ENCODE measurements around the gene SLC25A11. TPM values are rescaled to one million over a fixed set of nuclear protein-coding genes. Genes with fewer than 3 reads are reported as not detected.
"Not testable (repeated sequence)": the region's sequence is repeated elsewhere in the genome, so short reads cannot be mapped to it uniquely, and the experiment has no call there.

SLC25A11 gene
- total RNA-seq, 4 donors from 2014 or later: 9.5 to 58.2 (median 42.9) TPM

- H3K36me3 ChIP-seq: no peaks in the 10 kb centered on the region
- no peak overlapping the region for H3K4me3 ChIP-seq
- intact Hi-C loops (cut with DNase I; ENCODE audit: low total_unique reads): no loop called here
- TF ChIP-seq POLR2A (IDR thresholded peaks at IDR 0.05) (no peak), CTCF (IDR thresholded peaks at IDR 0.05) (peak; percentile 62 to 91 (median 77))
- no peaks in the 10 kb centered on the region for H3K4me1 ChIP-seq
- H3K27ac ChIP-seq: peak overlapping the region; percentile 18 to 54
- H3K27me3 ChIP-seq: no peaks in the 10 kb centered on the region
- DNase-seq: peak; percentile 82 to 87
- no peaks in the 10 kb centered on the region for H3K9me3 ChIP-seq
Observed at GRCh38 chr17:4908711-4909496, 30.9 kb downstream of the SLC25A11 start.

GRCh38 chr17:4908301-4908700 lies 31.5 kb downstream of the SLC25A11 start:
- TF ChIP-seq POLR2A (IDR thresholded peaks at IDR 0.05): no peak
- TF ChIP-seq CTCF (IDR thresholded peaks at IDR 0.05): no peak

GRCh38 chr17:4906642-4907041 lies 33.2 kb downstream of the SLC25A11 start:
- H3K27me3 ChIP-seq; H3K27ac ChIP-seq; H3K4me1 ChIP-seq; DNase-seq; H3K4me3 ChIP-seq; intact Hi-C loops (cut with DNase I; ENCODE audit: low total_unique reads); H3K36me3 ChIP-seq; H3K9me3 ChIP-seq: not testable (repeated sequence)

More at GRCh38 chr17:4908301-4908700, 31.5 kb downstream of the SLC25A11 start:
- Histone ChIP-seq H3K27ac (peak overlapping the region in 1 of 2 donors; percentile 54), H3K4me1 (no peaks in the 10 kb centered on the region), H3K27me3 (no peaks in the 10 kb centered on the region), H3K36me3 (no peaks in the 10 kb centered on the region), H3K4me3 (no peak overlapping the region), H3K9me3 (no peaks in the 10 kb centered on the region)
- DNase-seq: no peak
- intact Hi-C loops (cut with DNase I; ENCODE audit: low total_unique reads): no loop called here

- H3K27ac ChIP-seq: peak within 1 kb of the TSS in 1 of 2 donors; percentile 1
- peak; percentile 61 to 84 for DNase-seq
- no peaks in the 10 kb centered on the region for H3K36me3 ChIP-seq
- H3K4me3 ChIP-seq: no peak within 1 kb of the TSS
- peaks cover 0 to 4% of the 10 kb centered on the region in 2 donors for H3K27me3 ChIP-seq
- H3K9me3 ChIP-seq: no peaks in the 10 kb centered on the region
- H3K4me1 ChIP-seq: no peaks in the 10 kb centered on the region
- intact Hi-C loops (cut with DNase I; ENCODE audit: low total_unique reads): no loop called here
- TF ChIP-seq CTCF (IDR thresholded peaks at IDR 0.05) (peak; percentile 57 to 73 (median 70)), POLR2A (IDR thresholded peaks at IDR 0.05) (no peak)
Observed at GRCh38 chr17:4903051-4903818, 36.6 kb downstream of the SLC25A11 start, which contains the start of gene CHRNE. Gene CHRNE (minus strand): TSS chr17:4903098. CDS start chr17:4903063, 35 bp downstream.

GRCh38 chr17:4902540-4902939 lies 37.3 kb downstream of the SLC25A11 start:
- Histone ChIP-seq H3K9me3 (no peaks in the 10 kb centered on the region), H3K4me3 (no peak overlapping the region), H3K36me3 (no peaks in the 10 kb centered on the region), H3K4me1 (no peaks in the 10 kb centered on the region), H3K27ac (peak overlapping the region in 1 of 2 donors; percentile 1), H3K27me3 (peaks cover 0 to 4% of the 10 kb centered on the region in 2 donors)
- no peak for TF ChIP-seq CTCF (IDR thresholded peaks at IDR 0.05)
- no peak for TF ChIP-seq POLR2A (IDR thresholded peaks at IDR 0.05)
- DNase-seq: no peak
- intact Hi-C loops (cut with DNase I; ENCODE audit: low total_unique reads): no loop called here

All from uterus (tissue), 4 donors.